Transverse colon (tissue), 4 donors: ENCODE results near the gene ANKRD18A. TPM values are rescaled to one million over a fixed set of nuclear protein-coding genes. Genes with fewer than 3 reads are reported as not detected.
"Not testable (repeated sequence)": the region's sequence is repeated elsewhere in the genome, so short reads cannot be mapped to it uniquely, and the experiment has no call there.

ENCODE experiments used
- DNase-seq: peaks from one replicate; pipeline ENCODE4 v3.0.0-alpha.2; 2019
- H3K27ac ChIP-seq, 4 donors: fragments of 200-600 bp; sonication (generic); 2 replicates each; pipeline ENCODE4 v1.5.1; 2016 to 2018; ENCODE audit warnings: inconsistent platforms in 4 of 4
- H3K27me3 ChIP-seq: fragments of 200-600 bp; sonication (generic); 2 replicates; pipeline ENCODE4 v1.5.1; 2017; ENCODE audit warnings: inconsistent platforms
- H3K36me3 ChIP-seq, 4 donors: fragments of 200-600 bp; sonication (generic); 2 replicates each; pipeline ENCODE4 v1.5.1; 2017 to 2019; ENCODE audit warnings: inconsistent platforms in 4 of 4
- H3K4me1 ChIP-seq, 4 donors: fragments of 200-600 bp; sonication (generic); 2 replicates each; pipeline ENCODE4 v1.5.1; 2017 to 2020; ENCODE audit warnings: inconsistent platforms in 4 of 4
- H3K4me3 ChIP-seq, 4 donors: fragments of 200-600 bp; sonication (generic); 1 replicate in 1 of 4; 2 replicates in 3 of 4; pipeline versions ENCODE4 v1.5.1 to v1.6.1; 2017 to 2019; ENCODE audit warnings: inconsistent platforms in 4 of 4
- H3K9me3 ChIP-seq, 2 donors: fragments of 200-600 bp; sonication (generic); 2 replicates each; pipeline ENCODE4 v1.5.1; 2017 to 2019; ENCODE audit warnings: inconsistent platforms in 2 of 2
- CTCF ChIP-seq, 5 experiments: fragments of 200-600 bp in 3 of 5; fragments of 450-650 bp in 2 of 5; sonication (generic) in 3 of 5; IDR thresholded peaks; 1 replicate in 2 of 5; 2 replicates in 3 of 5; pipeline ENCODE4 v1.5.1; 2016 to 2017; ENCODE audit warnings: antibody characterized with exemption in 5 of 5, inconsistent platforms in 3 of 5, mild to moderate bottlenecking in 2 of 5, moderate library complexity in 1 of 5
- EP300 ChIP-seq: sonication (generic); formaldehyde crosslinking; IDR thresholded peaks from one replicate; pipeline ENCODE4 v1.6.1; 2017; ENCODE audit warnings: antibody characterized with exemption, low read depth
- POLR2A ChIP-seq: fragments of 450-650 bp; IDR thresholded peaks from one replicate; pipeline ENCODE4 v1.6.1; 2016; ENCODE audit warnings: antibody characterized with exemption, mild to moderate bottlenecking, moderate library complexity
- POLR2AphosphoS5 ChIP-seq, 3 donors: sonication (generic); formaldehyde crosslinking; IDR thresholded peaks; one replicate each; pipeline ENCODE4 v1.6.1; 2016; ENCODE audit warnings: antibody characterized with exemption in 3 of 3
- WGBS, 2 donors: methylation state at CpG; one replicate each; pipeline ENCODE4 v1.1.5; 2018; ENCODE audit warnings: low coverage in 1 of 2; 5-methylcytosine and 5-hydroxymethylcytosine counted together
- in situ Hi-C, 4 donors: fragments of 200-750 bp; cut with MboI; loops; one replicate each; pipeline versions ENCODE4 v1.15.0 to v1.15.1; 2017; ENCODE audit warnings: low sequenced_read_pairs in 3 of 4, low pct_ligation_motif_present in 1 of 4, low pct_unique_long_range_greater_than_20kb in 1 of 4
- intact Hi-C: fragments of 100-400 bp; cut with DNase I; formaldehyde crosslinking; loops from one replicate; pipeline ENCODE4 v1.15.1; 2023; ENCODE audit warnings: low total_unique reads
- total RNA-seq, 4 donors: library from RNA; depleted of rRNA; stranded (reverse); fragments of >200 nt; gene quantifications; one replicate each; pipeline ENCODE4 v1.1.0, GENCODE V29; 2016

ANKRD18A gene
- total RNA-seq, 4 donors from 2014 or later = 5.6 to 15.4 (median 12.5) TPM

GRCh38 chr9:38553019-38553418 is 67.4 kb downstream of the ANKRD18A start:
- H3K27ac ChIP-seq, H3K27me3 ChIP-seq, H3K36me3 ChIP-seq, DNase-seq, H3K4me1 ChIP-seq, intact Hi-C loops, in situ Hi-C loops, H3K4me3 ChIP-seq, H3K9me3 ChIP-seq: not testable (repeated sequence)
- 71 to 88% methylated on average over 3 to 4 of the region's 4 CpGs for WGBS, 2 donors

GRCh38 chr9:38546497-38547163 is 73.8 kb downstream of the ANKRD18A start:
- DNase-seq = not testable (repeated sequence)

DNA sequence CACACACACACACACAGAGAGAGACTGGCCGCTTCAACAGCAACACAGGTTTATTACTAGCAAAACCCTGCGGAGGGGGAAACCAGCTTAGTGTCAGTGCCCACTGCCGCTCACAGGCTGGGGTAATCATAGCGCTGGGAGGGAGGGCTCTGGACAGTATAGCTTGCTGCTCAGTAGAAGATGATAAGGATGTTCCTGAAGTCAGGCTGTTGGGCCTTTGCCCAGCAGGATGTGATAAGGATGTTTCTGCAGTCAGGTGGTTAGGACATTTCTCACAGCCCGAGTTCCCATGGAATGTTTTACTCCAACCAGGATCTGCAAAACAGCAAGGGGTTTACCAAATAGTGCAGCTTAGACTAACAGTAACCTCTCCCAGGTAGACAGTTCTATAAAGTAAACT is 79.9 kb downstream of the ANKRD18A start:
- in situ Hi-C loops, H3K27me3 ChIP-seq, H3K4me3 ChIP-seq, intact Hi-C loops, DNase-seq, H3K9me3 ChIP-seq, H3K27ac ChIP-seq, H3K4me1 ChIP-seq, H3K36me3 ChIP-seq: not testable (repeated sequence)
- 60% methylated on average over 5 of the region's 5 CpGs; no CpG with 5 or more reads in 1 of the 2 donors for WGBS, 2 donors

More at GRCh38 chr9:38546497-38547163, 73.8 kb downstream of the ANKRD18A start:
- in situ Hi-C loops, H3K27ac ChIP-seq, H3K27me3 ChIP-seq, intact Hi-C loops, H3K4me3 ChIP-seq, H3K9me3 ChIP-seq, H3K4me1 ChIP-seq, H3K36me3 ChIP-seq: not testable (repeated sequence)
- 88% methylated on average over 1 of the region's 2 CpGs; no CpG with 5 or more reads in 1 of the 2 donors for WGBS, 2 donors

- Histone ChIP-seq H3K4me1 (no peaks in the 10 kb centered on the region), H3K27me3 (peaks cover 6% of the 10 kb centered on the region), H3K9me3 (no peaks in the 10 kb centered on the region), H3K4me3 (no peak overlapping the region), H3K27ac (no peak overlapping the region), H3K36me3 (no peaks in the 10 kb centered on the region)
- no peak for DNase-seq
- intact Hi-C loops (no loop called here), in situ Hi-C loops (no loop called here)
- no peak for TF ChIP-seq POLR2A
- TF ChIP-seq EP300 = no peak
- TF ChIP-seq POLR2AphosphoS5 (IDR thresholded peaks at IDR 0.05) = no peak
- TF ChIP-seq CTCF (IDR thresholded peaks at IDR 0.05) = no peak
Observed at GRCh38 chr9:38529317-38529716, 91.1 kb downstream of the ANKRD18A start.

DNA sequence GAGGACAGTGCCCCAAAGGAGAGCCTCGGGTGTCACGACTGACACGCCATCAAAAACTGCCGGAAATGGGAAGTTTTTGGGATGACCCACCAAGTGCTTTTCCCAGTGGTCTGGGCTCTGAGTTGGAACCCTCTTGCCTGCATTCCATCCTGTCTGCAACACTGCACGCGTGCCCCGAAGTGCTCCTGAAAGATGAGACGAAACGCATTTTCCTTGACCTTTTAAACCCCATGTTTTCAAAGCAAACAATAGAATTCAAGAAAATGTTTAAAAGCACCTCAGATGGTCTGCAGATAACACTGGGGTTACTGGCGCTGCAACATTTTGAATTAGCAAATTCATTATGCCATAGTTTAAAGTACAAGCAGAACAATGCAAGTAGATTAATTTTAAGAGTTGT is 92.9 kb downstream of the ANKRD18A start:
- intact Hi-C loops = no loop called here
- TF ChIP-seq POLR2A (no peak), CTCF (IDR thresholded peaks at IDR 0.05) (no peak), EP300 (no peak), POLR2AphosphoS5 (IDR thresholded peaks at IDR 0.05) (no peak)
- H3K27ac ChIP-seq = no peak overlapping the region
- in situ Hi-C loops = no loop called here
- H3K36me3 ChIP-seq = no peaks in the 10 kb centered on the region
- WGBS, 2 donors = 40 to 75% methylated on average over 1 to 10 of the region's 10 CpGs
- peaks cover 6% of the 10 kb centered on the region for H3K27me3 ChIP-seq
- no peak for DNase-seq
- H3K4me1 ChIP-seq = no peaks in the 10 kb centered on the region
- H3K4me3 ChIP-seq = no peak overlapping the region
- no peaks in the 10 kb centered on the region for H3K9me3 ChIP-seq

GRCh38 chr9:38526591-38526990 is 93.8 kb downstream of the ANKRD18A start:
- no peak for DNase-seq
- H3K4me3 ChIP-seq = no peak overlapping the region
- peaks cover 6% of the 10 kb centered on the region for H3K27me3 ChIP-seq
- intact Hi-C loops = no loop called here
- no peak overlapping the region for H3K27ac ChIP-seq
- 56 to 76% methylated on average over 9 to 38 of the region's 38 CpGs for WGBS, 2 donors
- H3K36me3 ChIP-seq = no peaks in the 10 kb centered on the region
- TF ChIP-seq POLR2A = no peak
- H3K9me3 ChIP-seq = no peaks in the 10 kb centered on the region
- H3K4me1 ChIP-seq = no peaks in the 10 kb centered on the region
- in situ Hi-C loops = no loop called here
